Urinary bladder (tissue), 4 donors: ENCODE measurements around the gene VEGFC. TPM values are rescaled to one million over a fixed set of nuclear protein-coding genes. Genes with fewer than 3 reads are reported as not detected.

Experiments
- DNase-seq: peaks from one replicate; pipeline ENCODE4 v3.0.0-alpha.2; 2015; ENCODE audit errors: extremely low spot score
- H3K27ac ChIP-seq: one replicate; pipeline ENCODE4 v1.5.1; 2013; ENCODE audit warnings: low read depth, mild to moderate bottlenecking, moderate library complexity
- H3K36me3 ChIP-seq: one replicate; pipeline ENCODE4 v1.6.1; 2013; ENCODE audit warnings: mild to moderate bottlenecking, moderate library complexity; ENCODE audit not compliant: insufficient read depth
- H3K4me1 ChIP-seq: one replicate; pipeline ENCODE4 v1.6.1; 2013; ENCODE audit warnings: mild to moderate bottlenecking, moderate library complexity; ENCODE audit not compliant: insufficient read depth
- H3K4me3 ChIP-seq: one replicate; pipeline ENCODE4 v1.5.1; 2013; ENCODE audit warnings: low read depth, low read length
- WGBS: extraction: QIAGEN DNeasy Blood & Tissue Kit; methylation state at CpG from one replicate; pipeline ENCODE4 v1.1.7; 2013; 5-methylcytosine and 5-hydroxymethylcytosine counted together
- polyA plus RNA-seq: library from polyadenylated mRNA; stranded (reverse); fragments of 200-250 nt; gene quantifications from one replicate; pipeline ENCODE4 v1.2.3, GENCODE V29; 2013
- total RNA-seq: library from RNA; depleted of rRNA; stranded (reverse); fragments of >200 nt; gene quantifications from one replicate; pipeline ENCODE4 v1.2.3, GENCODE V29; 2014
- donor health status: healthy with polysubstance abuse.
- donor health status: healthy.

VEGFC gene
- total and polyA plus RNA-seq, 2 donors, result 9.7 to 15.4 TPM

GRCh38 chr4:176742211-176742610 lies 50.5 kb downstream of the VEGFC start:
- H3K4me3 ChIP-seq, result no peak overlapping the region
- no peaks in the 10 kb centered on the region for H3K36me3 ChIP-seq
- no peak overlapping the region for H3K27ac ChIP-seq
- peaks cover 2% of the 10 kb centered on the region for H3K4me1 ChIP-seq
- no peak for DNase-seq
- 86% methylated on average over 6 of the region's 6 CpGs for WGBS

DNA sequence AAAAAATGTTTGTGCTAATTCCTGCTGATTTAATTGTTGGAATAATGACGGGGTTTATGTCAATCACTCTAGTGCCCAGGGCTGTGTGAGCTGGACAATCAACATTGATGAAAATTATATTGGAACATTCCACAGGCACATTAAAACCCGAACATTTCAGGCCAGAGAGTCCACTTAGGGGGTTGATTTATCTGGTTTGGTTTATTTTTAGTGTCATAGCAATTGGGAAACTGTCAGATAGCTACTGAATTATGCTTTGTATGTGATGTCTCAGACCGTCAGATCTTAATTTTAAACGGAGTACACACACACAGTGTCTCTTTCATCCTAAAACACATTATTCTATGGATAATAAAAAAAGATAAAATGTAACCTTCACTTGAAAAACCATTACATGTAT lies 51.5 kb downstream of the VEGFC start:
- H3K4me1 ChIP-seq, result peaks cover 2% of the 10 kb centered on the region
- no peak overlapping the region for H3K27ac ChIP-seq
- H3K4me3 ChIP-seq, result no peak overlapping the region
- no peak for DNase-seq
- 59% methylated on average over 4 of the region's 4 CpGs for WGBS
- no peaks in the 10 kb centered on the region for H3K36me3 ChIP-seq

- DNase-seq, result no peak
- WGBS, result 78% methylated on average over 2 of the region's 2 CpGs
- no peak overlapping the region for H3K27ac ChIP-seq
These were observed 57.4 kb downstream of the VEGFC start for GRCh38 chr4:176735300-176735699.

GRCh38 chr4:176734461-176734860 lies 58.3 kb downstream of the VEGFC start:
- Histone ChIP-seq H3K27ac (no peak overlapping the region), H3K36me3 (no peaks in the 10 kb centered on the region), H3K4me1 (no peaks in the 10 kb centered on the region), H3K4me3 (no peak overlapping the region)
- WGBS, result 77% methylated on average over 4 of the region's 4 CpGs
- no peak for DNase-seq

More at GRCh38 chr4:176735300-176735699, 57.4 kb downstream of the VEGFC start:
- H3K4me1 ChIP-seq, result no peaks in the 10 kb centered on the region
- no peaks in the 10 kb centered on the region for H3K36me3 ChIP-seq
- H3K4me3 ChIP-seq, result no peak overlapping the region

GRCh38 chr4:176729489-176729888 lies 63.2 kb downstream of the VEGFC start:
- WGBS, result 43% methylated on average over 3 of the region's 3 CpGs
- Histone ChIP-seq H3K4me3 (no peak overlapping the region), H3K4me1 (no peaks in the 10 kb centered on the region), H3K36me3 (no peaks in the 10 kb centered on the region), H3K27ac (no peak overlapping the region)
- DNase-seq, result no peak

DNA sequence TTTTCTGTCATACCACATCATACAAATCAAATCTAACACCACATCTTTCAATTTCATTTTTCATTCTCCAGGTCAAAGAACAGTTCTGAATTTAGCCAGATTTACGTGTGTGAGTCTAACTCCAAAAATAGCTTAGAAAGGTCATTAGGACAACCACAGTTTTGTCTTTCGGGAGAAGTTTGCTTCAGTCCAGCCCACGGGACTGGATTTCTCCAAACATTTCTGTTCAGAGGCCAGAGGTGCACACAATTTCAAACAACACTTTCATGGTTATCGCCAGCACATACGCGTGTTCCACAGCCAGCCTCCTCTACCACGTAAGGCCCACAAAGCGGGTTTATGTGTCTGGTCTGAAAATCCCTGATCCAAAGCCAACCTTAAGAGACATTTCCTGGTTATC lies 65.9 kb downstream of the VEGFC start:
- 27% methylated on average over 8 of the region's 8 CpGs for WGBS
- Histone ChIP-seq H3K36me3 (no peaks in the 10 kb centered on the region), H3K4me1 (no peaks in the 10 kb centered on the region), H3K27ac (no peak overlapping the region), H3K4me3 (no peak overlapping the region)
- no peak for DNase-seq

DNA sequence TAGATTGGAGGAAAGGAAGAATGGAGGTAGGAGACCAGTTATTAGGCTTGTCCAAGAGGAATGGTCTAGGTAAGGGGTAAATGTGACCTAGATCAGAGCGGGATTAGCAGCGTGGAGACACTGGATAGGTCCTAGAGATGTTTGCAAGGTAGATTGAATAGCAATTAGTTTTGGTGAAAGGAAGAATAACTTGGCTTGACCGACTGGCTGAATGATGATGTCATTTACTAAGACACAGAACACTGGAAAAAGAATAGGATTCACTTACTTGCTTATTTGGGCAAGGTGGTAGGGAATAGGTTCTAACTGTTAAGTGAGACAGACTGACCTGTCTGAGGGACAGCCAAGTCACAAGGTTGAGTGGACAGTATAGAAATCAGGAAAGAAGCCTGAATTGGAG lies 71.3 kb downstream of the VEGFC start:
- H3K36me3 ChIP-seq, result peaks cover 1% of the 10 kb centered on the region
- 94% methylated on average over 3 of the region's 3 CpGs for WGBS
- H3K4me3 ChIP-seq, result no peak overlapping the region
- no peaks in the 10 kb centered on the region for H3K4me1 ChIP-seq
- DNase-seq, result no peak
- no peak overlapping the region for H3K27ac ChIP-seq

DNA sequence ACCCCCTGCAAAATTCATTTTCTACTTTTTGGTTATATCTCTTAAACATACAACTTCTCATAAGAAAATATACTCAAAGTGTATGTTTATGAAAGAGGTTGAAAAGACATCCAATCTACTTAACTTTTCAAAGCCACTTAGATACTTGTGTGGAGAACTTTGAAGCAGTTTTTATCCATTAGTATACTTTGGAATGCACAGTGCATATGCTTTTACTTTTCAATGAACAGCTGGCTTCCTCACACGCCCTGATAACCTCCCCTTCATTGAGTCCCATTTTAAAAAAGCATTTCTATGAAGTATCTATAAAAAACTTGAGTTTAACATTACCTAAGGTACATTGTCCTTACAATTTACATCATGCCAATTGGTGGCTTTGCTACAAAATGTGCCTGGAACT lies 73.8 kb downstream of the VEGFC start:
- 70% methylated on average over 1 of the region's 1 CpG for WGBS
- peaks cover 1% of the 10 kb centered on the region for H3K36me3 ChIP-seq
- no peak overlapping the region for H3K27ac ChIP-seq
- no peak for DNase-seq
- no peak overlapping the region for H3K4me3 ChIP-seq
- no peaks in the 10 kb centered on the region for H3K4me1 ChIP-seq

- no peak overlapping the region for H3K4me3 ChIP-seq
- H3K27ac ChIP-seq, result no peak overlapping the region
- 85% methylated on average over 2 of the region's 2 CpGs for WGBS
- no peak for DNase-seq
- H3K4me1 ChIP-seq, result no peaks in the 10 kb centered on the region
- peaks cover 1% of the 10 kb centered on the region for H3K36me3 ChIP-seq
These were observed 75.5 kb downstream of the VEGFC start for GRCh38 chr4:176717237-176717636.

- no peak overlapping the region for H3K4me3 ChIP-seq
- DNase-seq, result no peak
- 73% methylated on average over 5 of the region's 5 CpGs for WGBS
- H3K36me3 ChIP-seq, result no peaks in the 10 kb centered on the region
- no peak overlapping the region for H3K27ac ChIP-seq
- no peaks in the 10 kb centered on the region for H3K4me1 ChIP-seq
These were observed 83.3 kb downstream of the VEGFC start for GRCh38 chr4:176709417-176709816.

- H3K27ac ChIP-seq, result no peak overlapping the region
- H3K4me3 ChIP-seq, result no peak overlapping the region
- no peaks in the 10 kb centered on the region for H3K4me1 ChIP-seq
- H3K36me3 ChIP-seq, result no peaks in the 10 kb centered on the region
- no peak for DNase-seq
These were observed 83.9 kb downstream of the VEGFC start for GRCh38 chr4:176708771-176709311.

- 94% methylated on average over 5 of the region's 5 CpGs for WGBS
- H3K27ac ChIP-seq, result no peak overlapping the region
- H3K4me1 ChIP-seq, result no peaks in the 10 kb centered on the region
- no peak overlapping the region for H3K4me3 ChIP-seq
- DNase-seq, result no peak
- H3K36me3 ChIP-seq, result no peaks in the 10 kb centered on the region
These were observed 102.0 kb downstream of the VEGFC start for GRCh38 chr4:176690716-176691115.

- no peak for DNase-seq
- H3K4me1 ChIP-seq, result no peaks in the 10 kb centered on the region
- H3K36me3 ChIP-seq, result no peaks in the 10 kb centered on the region
- no peak overlapping the region for H3K4me3 ChIP-seq
- no peak overlapping the region for H3K27ac ChIP-seq
- 38% methylated on average over 4 of the region's 4 CpGs for WGBS
These were observed 112.0 kb downstream of the VEGFC start for GRCh38 chr4:176680668-176681180.

- DNase-seq, result no peak
- Histone ChIP-seq H3K36me3 (no peaks in the 10 kb centered on the region), H3K4me3 (no peak overlapping the region), H3K27ac (no peak overlapping the region), H3K4me1 (no peaks in the 10 kb centered on the region)
- 67% methylated on average over 4 of the region's 4 CpGs for WGBS
These were observed 115.8 kb downstream of the VEGFC start for GRCh38 chr4:176676901-176677300.

- no peak for DNase-seq
- H3K4me1 ChIP-seq, result no peaks in the 10 kb centered on the region
- no peak overlapping the region for H3K4me3 ChIP-seq
- 73% methylated on average over 3 of the region's 3 CpGs for WGBS
- no peak overlapping the region for H3K27ac ChIP-seq
- no peaks in the 10 kb centered on the region for H3K36me3 ChIP-seq
These were observed 116.9 kb downstream of the VEGFC start for GRCh38 chr4:176675810-176676209.
